GM12872 (cell line): Measurements from ENCODE around the gene C20orf144.

ENCODE experiments used
- CTCF ChIP-seq: IDR thresholded peaks from 3 replicates; pipeline ENCODE4 v1.5.1; 2011; ENCODE audit warnings: low read depth, mild to moderate bottlenecking, low read length, moderate library complexity; ENCODE audit not compliant: insufficient read depth

The C20orf144 gene

GRCh38 chr20:33629979-33630378 is 32.1 kb upstream of the C20orf144 start:
- TF ChIP-seq CTCF = no peak

GRCh38 chr20:33630507-33630906 is 31.6 kb upstream of the C20orf144 start:
- no peak for TF ChIP-seq CTCF

GRCh38 chr20:33635341-33635740 is 26.8 kb upstream of the C20orf144 start:
- no peak for TF ChIP-seq CTCF

- no peak for TF ChIP-seq CTCF
Measured at GRCh38 chr20:33636776-33637175, 25.4 kb upstream of the C20orf144 start.

GRCh38 chr20:33640287-33640686 is 21.8 kb upstream of the C20orf144 start:
- no peak for TF ChIP-seq CTCF

GRCh38 chr20:33644313-33645071 is 17.6 kb upstream of the C20orf144 start:
- TF ChIP-seq CTCF = no peak

- TF ChIP-seq CTCF = no peak
Measured at GRCh38 chr20:33645072-33645358, 17.1 kb upstream of the C20orf144 start.
